ENCODE data around the gene VWA2.

VWA2 gene

GRCh38 chr10:114315566-114316420, 76.7 kb downstream of the VWA2 start:
- TF ChIP-seq ESRRG (CRISPR knock-in tag; IDR thresholded peaks at IDR 0.05) (no peak), CREB5 (CRISPR knock-in tag; IDR thresholded peaks at IDR 0.05; ENCODE audit: low read depth) (no peak), ISL1 (CRISPR knock-in tag; IDR thresholded peaks at IDR 0.05) (no peak), ZNF565 (CRISPR knock-in tag; conservative IDR thresholded peaks at IDR 0.05; ENCODE audit: low read depth) (no peak), SNAI2 (CRISPR knock-in tag; IDR thresholded peaks at IDR 0.05) (no peak), BACH2 (CRISPR knock-in tag; IDR thresholded peaks at IDR 0.05; ENCODE audit: borderline replicate concordance) (no peak), TOX (CRISPR knock-in tag; IDR thresholded peaks at IDR 0.05; ENCODE audit: borderline replicate concordance) (no peak), ZNF70 (CRISPR knock-in tag; IDR thresholded peaks at IDR 0.05) (no peak), ZNF8 (CRISPR knock-in tag; IDR thresholded peaks at IDR 0.05) (no peak), OSR1 (CRISPR knock-in tag; IDR thresholded peaks at IDR 0.05) (no peak), POU6F1 (CRISPR knock-in tag; IDR thresholded peaks at IDR 0.05; ENCODE audit: borderline replicate concordance, low read depth) (no peak), RARB (CRISPR knock-in tag; IDR thresholded peaks at IDR 0.05) (no peak), ZC3H10 (CRISPR knock-in tag; IDR thresholded peaks at IDR 0.05) (no peak), GLIS3 (CRISPR knock-in tag; IDR thresholded peaks at IDR 0.05) (no peak), ARNTL (CRISPR knock-in tag; IDR thresholded peaks at IDR 0.05; ENCODE audit: borderline replicate concordance, low read depth) (no peak), CSDC2 (CRISPR knock-in tag; IDR thresholded peaks at IDR 0.05) (no peak), CSRNP3 (CRISPR knock-in tag; IDR thresholded peaks at IDR 0.05) (no peak), ZFP3 (CRISPR knock-in tag; IDR thresholded peaks at IDR 0.05) (no peak)

GRCh38 chr10:114316744-114317143, 77.7 kb downstream of the VWA2 start:
- ATAC-seq, result no peak
- TF ChIP-seq ISL1 (CRISPR knock-in tag; IDR thresholded peaks at IDR 0.05), result no peak
- no peak for TF ChIP-seq OSR1 (CRISPR knock-in tag; IDR thresholded peaks at IDR 0.05)
- no peak for TF ChIP-seq TSHZ2 (CRISPR knock-in tag; IDR thresholded peaks at IDR 0.05)
- TF ChIP-seq TOX (CRISPR knock-in tag; IDR thresholded peaks at IDR 0.05; ENCODE audit: borderline replicate concordance), result no peak
- no peak for TF ChIP-seq TCF4 (CRISPR knock-in tag; IDR thresholded peaks at IDR 0.05; ENCODE audit: borderline replicate concordance)
- TF ChIP-seq ZNF70 (CRISPR knock-in tag; IDR thresholded peaks at IDR 0.05), result no peak
- no peak for TF ChIP-seq ZFP30 (CRISPR knock-in tag; IDR thresholded peaks at IDR 0.05)
- no peak for TF ChIP-seq ARNTL (CRISPR knock-in tag; IDR thresholded peaks at IDR 0.05; ENCODE audit: borderline replicate concordance, low read depth)
- no peak for TF ChIP-seq SNAI2 (CRISPR knock-in tag; IDR thresholded peaks at IDR 0.05)
- TF ChIP-seq GLIS3 (CRISPR knock-in tag; IDR thresholded peaks at IDR 0.05), result no peak
- no peak for TF ChIP-seq ZC3H10 (CRISPR knock-in tag; IDR thresholded peaks at IDR 0.05)
- TF ChIP-seq CSRNP3 (CRISPR knock-in tag; IDR thresholded peaks at IDR 0.05), result no peak
- TF ChIP-seq ZNF565 (CRISPR knock-in tag; conservative IDR thresholded peaks at IDR 0.05; ENCODE audit: low read depth), result no peak

More at GRCh38 chr10:114315566-114316420, 76.7 kb downstream of the VWA2 start:
- ATAC-seq, result no peak

All from SK-N-SH treated with all-trans-retinoic acid at 6 μM for 48 hours (cell line).